HG03108 (cell line): ENCODE results near the gene PSME3IP1.
"Not testable (repeated sequence)": the region's sequence is repeated elsewhere in the genome, so short reads cannot be mapped to it uniquely, and the experiment has no call there.

Experiments
- ATAC-seq: cut with Tn5 transposase; IDR thresholded peaks from one replicate; pipeline ENCODE4 v1.9.1; 2021; ENCODE audit warnings: moderate library complexity; ENCODE audit not compliant: unreplicated experiment

The PSME3IP1 gene, protein sequence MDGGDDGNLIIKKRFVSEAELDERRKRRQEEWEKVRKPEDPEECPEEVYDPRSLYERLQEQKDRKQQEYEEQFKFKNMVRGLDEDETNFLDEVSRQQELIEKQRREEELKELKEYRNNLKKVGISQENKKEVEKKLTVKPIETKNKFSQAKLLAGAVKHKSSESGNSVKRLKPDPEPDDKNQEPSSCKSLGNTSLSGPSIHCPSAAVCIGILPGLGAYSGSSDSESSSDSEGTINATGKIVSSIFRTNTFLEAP

DNA sequence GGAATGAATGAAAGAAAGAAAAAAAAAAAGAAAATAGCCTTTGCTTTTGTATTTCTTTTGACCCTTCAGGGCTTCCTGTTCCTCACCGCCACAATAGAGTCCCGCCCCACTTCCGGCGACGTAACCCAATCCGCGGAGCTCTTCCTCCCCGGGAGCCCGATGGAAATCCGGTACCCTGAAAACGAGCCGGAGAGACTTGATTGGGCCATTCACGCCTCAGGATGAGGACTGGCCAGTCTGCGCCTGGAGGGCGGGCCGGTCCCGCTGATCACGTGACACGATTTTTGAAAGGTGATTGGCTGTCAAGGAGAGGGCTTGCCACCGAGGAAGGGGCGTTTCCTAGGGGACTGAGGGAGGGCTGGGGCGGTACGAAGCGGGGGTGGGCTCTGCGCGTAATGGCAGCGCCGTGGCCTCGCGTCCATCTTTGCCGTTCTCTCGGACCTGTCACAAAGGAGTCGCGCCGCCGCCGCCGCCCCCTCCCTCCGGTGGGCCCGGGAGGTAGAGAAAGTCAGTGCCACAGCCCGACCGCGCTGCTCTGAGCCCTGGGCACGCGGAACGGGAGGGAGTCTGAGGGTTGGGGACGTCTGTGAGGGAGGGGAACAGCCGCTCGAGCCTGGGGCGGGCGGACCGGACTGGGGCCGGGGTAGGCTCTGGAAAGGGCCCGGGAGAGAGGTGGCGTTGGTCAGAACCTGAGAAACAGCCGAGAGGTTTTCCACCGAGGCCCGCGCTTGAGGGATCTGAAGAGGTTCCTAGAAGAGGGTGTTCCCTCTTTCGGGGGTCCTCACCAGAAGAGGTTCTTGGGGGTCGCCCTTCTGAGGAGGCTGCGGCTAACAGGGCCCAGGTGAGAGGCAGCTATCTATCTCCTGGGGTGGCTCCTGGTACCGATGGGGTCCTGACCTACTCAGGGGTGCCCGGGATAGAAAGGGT is at the start of gene PSME3IP1, which contains the start of gene RSPRY1:
Gene PSME3IP1 (minus strand): TSS at position 95 of the 927 bp plus-strand sequence. CDS start 12,185 bp downstream, outside the sequence.
Gene RSPRY1 (plus strand): TSS at position 385 of the 927 bp plus-strand sequence. CDS start 18,330 bp downstream, outside the sequence.
- ATAC-seq: peak; percentile 87

DNA sequence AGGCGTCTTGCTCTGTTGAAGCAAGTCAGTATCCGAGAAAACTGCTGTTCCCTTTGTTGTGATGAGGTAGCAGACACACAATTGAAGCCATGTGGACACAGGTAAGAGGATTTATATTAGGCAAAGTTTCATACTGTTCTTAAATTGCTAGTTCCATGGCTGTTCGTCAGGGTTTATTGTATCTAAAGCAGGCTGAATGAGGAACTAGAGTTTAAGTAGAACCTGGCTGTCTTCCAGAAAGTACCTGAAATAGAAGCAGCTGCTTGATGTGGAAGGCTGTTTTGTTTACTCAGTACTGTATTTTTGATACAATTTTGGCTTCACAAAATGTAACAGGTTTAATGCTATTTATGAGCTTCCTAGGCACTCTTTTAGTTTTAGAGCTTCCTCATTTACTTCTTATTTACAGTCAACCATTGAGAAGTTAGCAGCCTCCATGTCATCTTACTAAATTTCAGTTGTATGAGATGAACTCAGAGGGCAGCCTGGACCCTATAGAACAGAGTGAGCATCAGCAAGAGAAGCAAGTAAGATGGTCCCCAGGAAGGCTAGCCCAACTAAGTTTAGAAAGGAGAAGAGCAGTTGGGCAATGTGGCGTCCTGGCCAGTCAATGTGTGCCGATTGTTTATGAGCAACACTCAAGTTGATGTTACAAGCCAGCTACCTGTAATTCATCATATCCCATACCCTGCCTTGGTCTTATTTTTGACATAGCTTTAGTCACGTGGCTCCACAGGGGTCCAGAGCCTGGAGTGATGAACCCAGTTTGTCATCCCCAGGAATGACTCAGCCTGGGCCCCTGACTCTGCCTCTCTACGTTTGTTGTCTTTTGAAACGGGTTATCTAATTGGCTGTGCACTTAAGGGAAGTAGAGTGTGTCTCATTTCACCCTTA is 49.5 kb upstream of the PSME3IP1 start:
- ATAC-seq: no peak

DNA sequence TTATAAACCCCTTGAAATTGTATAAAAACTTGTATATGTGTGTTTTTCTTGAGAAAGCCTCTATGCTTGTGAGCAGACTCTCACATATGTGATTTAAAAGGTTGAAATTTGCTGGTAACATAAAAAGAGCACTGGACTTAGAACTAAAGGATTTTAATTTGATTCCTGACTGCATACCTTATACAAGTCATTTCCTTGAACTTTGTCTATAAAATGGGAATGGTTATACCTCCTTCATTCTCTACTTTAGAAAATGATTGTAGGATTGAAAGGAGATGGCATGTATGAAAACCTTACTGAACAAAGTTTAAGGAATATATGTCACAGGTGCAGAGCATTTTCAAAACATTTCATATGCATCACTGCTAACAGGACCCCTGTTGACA is 48.9 kb upstream of the PSME3IP1 start:
- no peak for ATAC-seq

DNA sequence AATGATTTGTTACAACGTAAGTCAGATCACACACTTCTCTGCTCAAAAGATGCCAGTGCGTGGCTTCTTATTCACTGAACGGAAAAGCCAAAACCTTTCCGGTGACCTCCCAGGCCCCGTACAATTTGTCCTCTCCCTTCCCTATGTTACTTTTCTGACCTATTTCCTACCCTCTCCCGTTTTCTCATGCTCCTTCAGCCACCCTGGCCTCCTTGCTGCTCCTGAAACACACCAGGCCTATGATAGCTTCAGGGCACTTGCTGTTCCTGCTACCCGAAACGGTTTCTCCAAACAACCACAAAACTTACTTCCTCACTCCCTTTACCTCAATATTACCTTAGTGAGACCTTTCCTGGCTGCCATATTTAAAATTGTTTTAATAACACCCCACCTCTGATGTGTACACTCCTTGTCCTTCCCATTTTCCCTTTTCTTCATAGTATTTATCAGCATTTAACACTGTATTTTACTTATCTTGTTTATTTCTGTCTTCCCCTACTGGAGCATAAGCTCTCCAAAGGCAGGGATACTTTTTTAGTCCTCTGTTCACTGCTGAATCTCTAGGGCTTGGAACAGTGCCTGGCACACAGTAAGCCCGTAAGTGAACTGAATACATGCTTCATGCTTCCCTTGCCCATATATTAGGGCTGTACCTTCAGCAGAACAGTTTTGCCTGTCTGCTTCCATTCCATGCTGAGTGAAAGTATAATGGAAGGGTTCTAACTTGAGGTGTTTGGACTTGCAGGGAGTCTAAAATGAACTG is 48.3 kb upstream of the PSME3IP1 start:
- no peak for ATAC-seq

DNA sequence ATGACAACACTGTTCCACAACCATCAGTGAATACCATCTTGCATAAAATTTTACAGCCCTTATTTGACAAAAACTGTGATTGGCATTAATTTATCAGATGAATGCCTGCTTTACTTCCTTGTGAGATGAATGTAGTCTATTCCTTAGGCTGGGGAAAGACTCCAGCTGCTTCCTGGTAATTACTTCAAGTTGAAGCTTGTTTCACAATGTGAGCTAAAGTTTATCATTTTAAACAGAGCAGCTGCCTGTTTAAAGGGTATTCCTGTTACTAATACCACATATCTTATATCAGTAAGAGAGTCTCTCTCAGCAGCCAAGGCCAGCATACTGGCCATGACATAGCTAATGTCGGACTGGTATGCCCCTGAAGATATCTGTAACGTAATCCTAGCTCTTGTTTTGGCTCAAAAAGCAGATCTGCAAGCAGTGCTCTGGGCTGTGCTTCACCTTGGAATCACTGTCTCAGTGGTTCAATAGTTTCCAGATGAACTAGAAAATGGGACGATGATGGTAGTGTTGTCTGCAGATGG is 46.0 kb upstream of the PSME3IP1 start:
- no peak for ATAC-seq

DNA sequence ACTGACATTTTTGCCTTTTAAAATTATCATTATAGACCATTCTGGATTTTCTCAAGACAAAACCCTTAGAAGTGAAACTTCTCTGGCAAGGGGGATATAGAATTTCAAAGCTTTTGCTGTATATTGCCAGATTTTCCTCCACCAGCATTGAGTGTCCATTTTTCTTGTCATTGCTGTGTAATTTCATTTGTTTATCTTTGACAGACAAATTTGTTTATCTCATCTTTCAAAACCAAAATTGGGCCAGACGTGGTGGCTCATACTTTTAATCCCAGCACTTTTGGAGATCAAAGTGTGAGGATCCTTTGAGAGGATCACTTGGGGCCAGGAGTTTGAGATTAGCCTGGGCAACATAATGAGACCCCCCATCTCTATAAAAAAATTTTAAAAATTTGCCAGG is 43.2 kb upstream of the PSME3IP1 start:
- no peak for ATAC-seq

DNA sequence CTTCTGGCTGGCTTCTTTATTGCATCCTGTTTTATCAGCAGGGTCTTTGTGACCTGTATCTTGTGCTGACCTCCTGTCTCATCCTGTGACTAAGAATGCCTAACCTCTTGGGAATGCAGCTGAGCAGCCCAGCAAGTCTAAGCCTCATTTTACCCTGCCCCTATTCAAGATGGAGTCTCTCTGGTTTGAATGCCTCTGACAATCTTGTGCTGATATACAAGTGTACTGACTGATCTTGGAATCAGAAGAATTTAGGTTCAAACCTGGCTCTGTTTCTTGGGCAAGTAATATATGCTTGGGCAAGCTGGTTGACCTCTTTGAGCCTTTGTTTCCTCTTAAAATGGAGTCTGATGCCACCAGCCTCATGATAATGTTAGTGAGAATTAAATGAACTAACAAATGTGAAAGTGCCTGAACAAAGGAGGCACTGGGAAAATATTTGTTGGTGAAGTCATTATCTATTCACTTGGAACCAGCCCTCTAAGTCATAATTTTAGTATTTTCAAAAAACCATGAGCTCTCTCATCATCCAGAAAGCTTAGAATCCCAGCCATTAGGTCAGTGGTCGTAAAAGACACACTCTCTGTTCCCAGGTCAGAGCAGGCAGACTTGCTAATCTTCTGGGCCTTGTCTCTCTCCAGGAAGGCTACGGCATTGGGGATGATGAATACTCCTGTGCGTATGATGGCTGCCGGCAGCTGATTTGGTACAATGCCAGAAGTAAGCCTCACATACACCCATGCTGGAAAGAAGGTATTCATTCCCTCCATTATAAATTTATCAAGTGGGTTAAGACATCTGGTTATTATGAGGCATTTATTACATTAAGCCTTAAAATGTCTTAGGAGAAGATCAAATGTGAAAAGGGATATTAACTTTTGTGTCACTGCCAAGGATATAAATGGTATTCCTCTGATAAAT is 41.1 kb upstream of the PSME3IP1 start:
- no peak for ATAC-seq

DNA sequence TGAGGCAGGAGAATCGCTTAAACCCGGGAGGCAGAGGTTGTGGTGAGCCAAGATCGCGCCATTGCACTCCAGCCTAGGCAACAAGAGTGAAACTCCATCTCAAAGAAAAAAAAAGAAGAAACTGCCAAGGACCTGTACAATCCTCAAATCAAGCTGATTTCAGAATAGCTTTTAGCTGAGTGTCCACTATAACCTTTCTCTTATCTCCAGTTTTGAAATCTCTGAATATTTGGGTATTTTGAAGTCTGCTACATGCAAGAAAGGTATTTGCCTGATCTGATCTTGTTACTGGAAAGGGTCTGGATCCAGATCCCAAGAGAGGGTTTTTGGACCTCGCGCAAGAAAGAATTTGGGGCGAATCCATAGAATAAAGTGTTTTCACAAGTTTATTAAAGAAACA is 40.1 kb upstream of the PSME3IP1 start:
- no peak for ATAC-seq

DNA sequence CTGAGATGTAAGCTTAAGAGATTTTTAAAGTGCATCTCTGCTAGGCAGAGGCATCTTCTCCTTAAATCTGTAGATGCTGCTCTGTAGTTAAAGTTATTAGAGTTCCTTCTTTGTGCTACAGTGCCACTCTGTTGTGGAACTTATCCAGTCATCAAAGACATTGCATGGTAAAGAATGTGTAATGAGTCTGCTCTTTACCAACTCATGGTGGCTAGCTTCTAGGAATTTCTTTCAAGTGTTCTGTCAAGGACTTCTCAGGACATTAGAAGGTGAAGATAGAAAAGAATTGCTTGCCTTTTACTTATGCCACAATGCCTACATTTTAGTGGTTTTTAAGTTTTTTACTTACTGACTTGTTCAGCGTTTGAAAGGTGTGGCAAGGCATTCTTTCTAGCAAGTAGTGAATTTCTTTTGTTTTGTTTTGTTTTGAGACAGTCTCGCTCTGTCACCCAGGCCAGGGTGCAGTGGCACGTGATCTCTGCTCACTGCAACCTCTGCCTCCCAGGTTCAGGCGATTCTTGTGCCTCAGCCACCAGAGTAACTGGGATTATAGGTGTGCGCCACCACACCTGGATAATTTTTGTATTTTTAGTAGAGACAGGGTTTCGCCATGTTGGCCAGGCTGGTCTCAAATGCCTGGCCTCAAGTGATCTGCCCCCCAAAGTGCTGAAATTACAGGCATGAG is 39.0 kb upstream of the PSME3IP1 start:
- ATAC-seq: no peak

DNA sequence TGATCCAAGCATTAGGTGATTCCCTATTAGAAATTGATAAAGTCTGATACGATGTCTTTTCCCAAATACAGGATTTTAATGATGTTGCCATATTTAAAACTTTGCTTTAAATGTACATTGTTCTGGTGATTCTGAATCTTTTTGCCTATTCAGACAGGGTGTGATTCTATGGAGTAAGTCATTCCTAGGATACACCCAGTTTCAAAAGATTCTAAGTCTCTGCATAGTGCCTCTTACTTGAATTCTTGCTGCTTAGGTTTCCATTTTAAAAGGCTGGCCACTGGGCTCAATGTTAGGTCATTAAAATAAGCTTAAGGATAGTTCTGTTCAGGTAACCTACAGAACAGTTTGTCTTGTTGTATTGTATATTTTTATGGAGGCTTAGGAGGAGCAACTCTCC is 37.2 kb upstream of the PSME3IP1 start:
- ATAC-seq: no peak

DNA sequence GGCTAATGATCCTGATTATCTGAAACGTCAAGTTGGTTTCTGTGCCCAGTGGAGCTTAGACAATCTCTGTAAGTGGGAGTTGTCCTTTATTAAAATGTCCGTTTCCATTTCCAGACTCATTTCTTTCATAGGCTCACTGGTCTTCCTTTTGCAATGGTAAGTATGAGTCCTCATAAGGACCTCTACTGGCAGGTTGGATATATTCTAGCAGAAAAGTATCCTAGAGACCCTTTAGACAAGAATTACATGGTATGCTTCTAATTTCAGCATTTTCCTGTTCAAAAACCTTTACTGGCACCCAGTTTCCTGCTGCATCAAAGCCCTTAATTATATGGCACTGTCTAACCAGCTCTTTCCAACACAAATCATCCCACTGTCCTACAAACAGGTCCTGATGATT is 31.1 kb upstream of the PSME3IP1 start:
- no peak for ATAC-seq

DNA sequence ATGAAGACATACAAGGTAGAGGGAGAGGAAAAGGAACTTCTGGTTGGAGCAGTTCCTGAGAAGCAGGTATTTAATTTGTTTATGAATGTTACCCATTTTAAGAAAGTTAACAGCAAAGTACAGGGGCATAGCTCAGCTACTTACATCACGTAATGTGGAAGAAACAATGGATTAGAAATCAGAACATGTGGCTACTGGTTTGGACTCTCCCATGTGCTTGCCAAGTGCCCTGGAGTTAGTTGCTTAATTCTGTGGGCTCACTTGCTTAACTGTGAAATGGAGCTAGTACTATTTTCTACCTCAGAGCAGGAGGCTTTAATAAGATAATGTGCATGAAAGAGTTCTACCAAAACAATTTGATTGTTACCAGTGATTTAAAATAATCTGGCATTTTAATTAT is 27.6 kb upstream of the PSME3IP1 start:
- ATAC-seq: no peak

DNA sequence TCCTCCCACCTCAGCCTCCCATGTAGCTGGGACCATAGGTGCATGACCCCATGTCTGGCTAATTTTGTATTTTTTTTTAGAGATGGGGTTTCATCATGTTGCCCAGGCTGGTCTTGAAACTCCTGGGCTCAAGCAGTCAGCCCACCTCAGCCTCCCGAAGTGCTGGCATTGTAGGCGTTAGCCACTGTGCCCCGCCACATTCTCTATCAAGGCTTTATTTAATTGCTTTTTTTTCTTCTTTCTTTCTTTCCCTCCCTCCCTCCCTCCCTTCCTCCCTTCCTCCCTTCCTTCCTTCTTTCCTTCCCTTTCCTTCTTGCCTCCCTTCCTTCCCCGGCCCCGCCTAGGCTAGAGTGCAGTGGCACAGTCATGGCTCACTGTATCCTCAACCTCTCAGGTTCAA is 23.9 kb upstream of the PSME3IP1 start:
- ATAC-seq: no peak

DNA sequence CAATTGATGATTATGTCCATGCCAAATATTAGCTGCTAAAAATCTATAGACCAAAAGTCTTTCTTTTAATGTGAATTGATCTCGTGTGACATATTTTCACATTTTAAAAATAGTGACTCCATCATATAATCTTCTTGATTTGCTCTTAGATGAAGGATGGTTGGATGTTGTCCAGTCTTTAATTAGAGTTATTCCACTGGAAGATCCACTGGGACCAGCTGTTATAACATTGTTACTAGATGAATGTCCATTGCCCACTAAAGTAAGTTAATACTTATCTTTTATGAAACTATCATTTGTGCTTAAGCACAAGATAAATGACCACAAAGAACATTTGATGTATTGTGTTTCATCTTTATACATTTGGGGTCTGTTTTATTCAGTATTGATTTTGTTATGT is 23.1 kb upstream of the PSME3IP1 start:
- no peak for ATAC-seq

DNA sequence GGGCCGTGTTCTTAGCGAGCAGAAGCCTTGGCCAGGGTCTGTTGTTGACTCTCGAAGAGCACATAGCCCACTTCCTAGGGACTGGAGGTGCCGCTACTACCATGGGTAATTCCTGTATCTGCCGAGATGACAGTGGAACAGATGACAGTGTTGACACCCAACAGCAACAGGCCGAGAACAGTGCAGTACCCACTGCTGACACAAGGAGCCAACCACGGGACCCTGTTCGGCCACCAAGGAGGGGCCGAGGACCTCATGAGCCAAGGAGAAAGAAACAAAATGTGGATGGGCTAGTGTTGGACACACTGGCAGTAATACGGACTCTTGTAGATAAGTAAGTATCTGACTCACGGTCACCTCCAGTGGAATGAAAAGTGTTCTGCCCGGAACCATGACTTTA is 18.8 kb upstream of the PSME3IP1 start:
- ATAC-seq: no peak

DNA sequence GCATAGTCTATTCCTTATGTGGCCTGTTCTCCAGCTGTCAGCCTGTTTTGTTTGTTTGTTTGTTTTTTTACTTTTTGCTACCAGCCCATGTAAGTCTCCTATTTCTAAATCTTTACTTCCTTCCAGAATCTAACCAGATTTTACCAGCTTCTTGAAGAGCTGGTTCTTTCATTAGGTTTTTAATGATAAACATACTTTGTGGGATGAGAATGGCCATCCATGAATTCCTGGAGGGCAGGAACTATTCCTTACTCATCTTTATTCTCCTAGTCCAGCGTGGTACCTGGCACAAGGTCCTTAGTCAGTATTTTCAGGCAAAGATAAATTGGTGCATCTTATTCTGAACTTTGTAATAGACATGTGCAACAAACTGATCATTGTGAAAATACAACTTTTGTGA is 17.6 kb upstream of the PSME3IP1 start:
- no peak for ATAC-seq

DNA sequence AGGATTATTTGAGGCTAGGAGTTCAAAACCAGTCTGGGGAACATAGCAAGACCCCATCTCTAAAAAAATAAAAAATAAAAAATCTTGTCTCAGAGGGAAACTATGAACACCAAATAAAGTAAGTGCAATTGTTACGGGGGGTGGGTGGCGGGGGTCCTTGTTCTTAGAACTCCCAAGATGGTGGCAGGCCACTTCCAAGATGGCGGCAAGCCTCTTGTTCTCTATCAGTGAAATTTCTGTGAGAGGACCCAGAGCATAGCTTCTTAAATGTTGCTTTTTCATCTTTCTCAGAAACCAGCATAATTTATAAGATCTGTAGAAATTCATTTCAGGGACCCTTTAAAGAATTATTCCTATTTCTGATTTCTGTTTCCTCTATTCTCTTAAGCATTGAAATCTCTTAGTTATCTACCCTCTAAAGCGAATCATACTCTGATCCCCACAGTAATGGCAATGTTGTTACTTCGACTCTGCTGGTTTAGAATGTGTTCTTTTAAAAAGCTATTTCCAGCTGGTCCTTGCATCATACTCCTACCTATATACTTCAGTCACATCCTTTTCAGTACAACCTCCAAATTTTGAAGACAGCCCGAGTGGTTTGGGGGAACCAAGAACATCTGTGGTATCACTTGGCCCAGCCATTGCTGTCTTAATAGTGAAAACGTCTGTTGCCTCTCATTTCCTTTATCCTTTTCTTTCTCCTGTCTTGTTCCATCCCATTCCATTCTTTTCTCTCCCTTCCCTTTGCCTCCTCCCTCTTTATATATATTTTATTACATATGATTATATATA is 16.5 kb upstream of the PSME3IP1 start:
- no peak for ATAC-seq

DNA sequence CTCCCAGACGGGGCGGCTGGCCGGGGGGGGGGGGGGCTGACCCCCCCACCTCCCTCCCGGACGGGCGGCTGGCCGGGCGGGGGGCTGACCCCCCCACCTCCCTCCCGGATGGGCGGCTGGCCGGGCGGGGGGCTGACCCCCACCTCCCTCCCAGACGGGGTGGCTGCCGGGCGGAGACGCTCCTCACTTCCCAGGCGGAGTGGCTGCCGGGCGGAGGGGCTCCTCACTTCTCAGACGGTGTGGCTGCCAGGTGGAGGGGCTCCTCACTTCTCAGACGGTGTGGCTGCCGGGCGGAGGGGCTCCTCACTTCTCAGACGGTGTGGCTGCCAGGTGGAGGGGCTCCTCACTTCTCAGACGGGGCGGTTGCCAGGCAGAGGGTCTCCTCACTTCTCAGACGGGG is 15.1 kb upstream of the PSME3IP1 start:
- ATAC-seq: not testable (repeated sequence)
